OCI-LY1 (cell line): ENCODE results near the gene VAV2.
A peak's percentile ranks its signal among the peaks of the same experiment; 100 is the strongest.

Source experiments
- H2AFZ ChIP-seq: fragments of 200-600 bp; sonication (generic), shearing (Covaris generic); 2 replicates; pipeline ENCODE4 v1.6.0; 2014; ENCODE audit warnings: antibody characterized with exemption, mild to moderate bottlenecking, low read length
- H3F3A ChIP-seq: fragments of 200-600 bp; sonication (generic), shearing (Covaris generic); 2 replicates; pipeline ENCODE4 v1.6.0; 2014; ENCODE audit warnings: mild to moderate bottlenecking, antibody characterized with exemption, low read length, moderate library complexity; ENCODE audit not compliant: insufficient read depth
- H3K27ac ChIP-seq: fragments of 200-600 bp; sonication (generic); 2 replicates; pipeline ENCODE4 v1.5.1; 2014; ENCODE audit warnings: low read length, mixed run types, mild to moderate bottlenecking, low read depth; ENCODE audit not compliant: poor library complexity, severe bottlenecking
- H3K27me3 ChIP-seq: fragments of 200-600 bp; sonication (generic); 2 replicates; pipeline ENCODE4 v1.6.0; 2014; ENCODE audit warnings: antibody characterized with exemption, mild to moderate bottlenecking, low read length, moderate library complexity; ENCODE audit not compliant: insufficient read depth
- H3K36me3 ChIP-seq: fragments of 200-600 bp; sonication (generic); 2 replicates; pipeline ENCODE4 v1.6.1; 2014; ENCODE audit warnings: mild to moderate bottlenecking, antibody characterized with exemption, low read length, moderate library complexity, mixed read lengths; ENCODE audit not compliant: insufficient read depth
- H3K4me1 ChIP-seq: fragments of 200-600 bp; sonication (generic); 2 replicates; pipeline ENCODE4 v1.5.1; 2014; ENCODE audit warnings: mild to moderate bottlenecking, low read length, moderate library complexity; ENCODE audit not compliant: insufficient read depth, severe bottlenecking
- H3K4me2 ChIP-seq: fragments of 200-600 bp; sonication (generic), shearing (Covaris generic); 2 replicates; pipeline ENCODE4 v1.6.1; 2014; ENCODE audit warnings: low read length
- H3K4me3 ChIP-seq: fragments of 200-600 bp; sonication (generic); 2 replicates; pipeline ENCODE4 v1.5.1; 2014; ENCODE audit warnings: low read length, low read depth, mild to moderate bottlenecking, mixed read lengths; ENCODE audit not compliant: poor library complexity, severe bottlenecking
- H3K79me2 ChIP-seq: fragments of 200-600 bp; shearing (Covaris generic); 2 replicates; pipeline ENCODE4 v1.6.1; 2016; ENCODE audit warnings: mixed run types, low read length, mixed read lengths; ENCODE audit not compliant: insufficient read depth
- H3K9ac ChIP-seq: fragments of 200-600 bp; sonication (generic), shearing (Covaris generic); 2 replicates; pipeline ENCODE4 v1.6.1; 2014; ENCODE audit warnings: mild to moderate bottlenecking, low read length, mixed read lengths
- H3K9me2 ChIP-seq: fragments of 200-600 bp; sonication (generic), shearing (Covaris generic); 2 replicates; pipeline ENCODE4 v1.6.1; 2014; ENCODE audit warnings: low read depth, mild to moderate bottlenecking, low read length, mixed read lengths
- H3K9me3 ChIP-seq: fragments of 200-600 bp; shearing (Covaris generic); 2 replicates; pipeline ENCODE4 v1.6.1; 2014; ENCODE audit warnings: low read length, mixed read lengths
- H4K20me1 ChIP-seq: fragments of 200-600 bp; sonication (generic), shearing (Covaris generic); 2 replicates; pipeline ENCODE4 v1.6.0; 2016; ENCODE audit warnings: mild to moderate bottlenecking, low read length; ENCODE audit not compliant: insufficient read depth
- CTCF ChIP-seq: fragments of 200-600 bp; sonication (generic), shearing (Covaris generic); IDR thresholded peaks from 2 replicates; pipeline ENCODE4 v1.5.1; 2017; ENCODE audit warnings: mild to moderate bottlenecking, antibody characterized with exemption, low read length, moderate library complexity, mixed read lengths
- EZH2 ChIP-seq: fragments of 200-600 bp; sonication (generic), shearing (Covaris generic); IDR thresholded peaks from 2 replicates; pipeline ENCODE4 v1.8.0; 2017; ENCODE audit warnings: borderline replicate concordance, mixed run types, mild to moderate bottlenecking, antibody characterized with exemption, low read length, moderate library complexity, mixed read lengths

VAV2 gene

GRCh38 chr9:133782157-133783130 lies 209.7 kb downstream of the VAV2 start:
- Histone ChIP-seq H3K9me2 (no peaks in the 10 kb centered on the region), H3F3A (no peaks in the 10 kb centered on the region), H3K9me3 (no peaks in the 10 kb centered on the region), H4K20me1 (no peaks in the 10 kb centered on the region), H3K9ac (no peak overlapping the region), H3K36me3 (no peaks in the 10 kb centered on the region), H3K27me3 (no peaks in the 10 kb centered on the region), H3K4me2 (no peak overlapping the region), H3K4me3 (no peak overlapping the region), H2AFZ (no peak overlapping the region), H3K79me2 (no peaks in the 10 kb centered on the region), H3K4me1 (no peaks in the 10 kb centered on the region), H3K27ac (no peak overlapping the region)
- no peak for TF ChIP-seq EZH2
- peak; percentile 82 for TF ChIP-seq CTCF

GRCh38 chr9:133781828-133782135 lies 210.3 kb downstream of the VAV2 start:
- no peaks in the 10 kb centered on the region for H3K27me3 ChIP-seq
- H3K36me3 ChIP-seq, result no peaks in the 10 kb centered on the region
- H3K79me2 ChIP-seq, result no peaks in the 10 kb centered on the region
- no peak overlapping the region for H2AFZ ChIP-seq
- no peak overlapping the region for H3K9ac ChIP-seq
- no peaks in the 10 kb centered on the region for H3F3A ChIP-seq
- no peaks in the 10 kb centered on the region for H3K9me3 ChIP-seq
- H3K4me3 ChIP-seq, result no peak overlapping the region
- no peak for TF ChIP-seq CTCF
- no peak for TF ChIP-seq EZH2
- no peaks in the 10 kb centered on the region for H3K9me2 ChIP-seq
- no peak overlapping the region for H3K4me2 ChIP-seq
- no peaks in the 10 kb centered on the region for H4K20me1 ChIP-seq
- no peak overlapping the region for H3K27ac ChIP-seq
- H3K4me1 ChIP-seq, result no peaks in the 10 kb centered on the region

- H3K9ac ChIP-seq, result no peak overlapping the region
- no peaks in the 10 kb centered on the region for H3K9me3 ChIP-seq
- no peak overlapping the region for H3K4me2 ChIP-seq
- no peaks in the 10 kb centered on the region for H3K36me3 ChIP-seq
- no peak for TF ChIP-seq EZH2
- TF ChIP-seq CTCF, result no peak
- no peaks in the 10 kb centered on the region for H4K20me1 ChIP-seq
- H3K9me2 ChIP-seq, result no peaks in the 10 kb centered on the region
- H2AFZ ChIP-seq, result no peak overlapping the region
- H3K4me3 ChIP-seq, result no peak overlapping the region
- no peak overlapping the region for H3K27ac ChIP-seq
- no peaks in the 10 kb centered on the region for H3K27me3 ChIP-seq
- no peaks in the 10 kb centered on the region for H3K79me2 ChIP-seq
- no peaks in the 10 kb centered on the region for H3F3A ChIP-seq
- no peaks in the 10 kb centered on the region for H3K4me1 ChIP-seq
Observed at GRCh38 chr9:133780962-133781827, 210.9 kb downstream of the VAV2 start.
